Measurements from ENCODE around the gene ZDHHC21.

The ZDHHC21 gene

GRCh38 chr9:14693251-14693861 lies at the start of gene ZDHHC21:
Gene ZDHHC21 (minus strand): TSS chr9:14693432. CDS start chr9:14674340, 19,092 bp downstream.
- no peak for TF ChIP-seq CTCF (IDR thresholded peaks at IDR 0.05; ENCODE audit: insufficient read depth, missing control alignments)
- FAIRE-seq (no peak), DNase-seq (ENCODE audit: insufficient read length, low spot score) (no peak)

GRCh38 chr9:14741369-14741768 lies 48.1 kb upstream of the ZDHHC21 start:
- DNase-seq (ENCODE audit: insufficient read length, low spot score): no peak

GRCh38 chr9:14733133-14733532 lies 39.9 kb upstream of the ZDHHC21 start:
- DNase-seq (ENCODE audit: insufficient read length, low spot score): no peak
- TF ChIP-seq CTCF (IDR thresholded peaks at IDR 0.05; ENCODE audit: insufficient read depth, missing control alignments): no peak
- FAIRE-seq: no peak

More at GRCh38 chr9:14741369-14741768, 48.1 kb upstream of the ZDHHC21 start:
- TF ChIP-seq CTCF (IDR thresholded peaks at IDR 0.05; ENCODE audit: insufficient read depth, missing control alignments): no peak
- FAIRE-seq: no peak

GRCh38 chr9:14731294-14731981 lies 38.2 kb upstream of the ZDHHC21 start:
- DNase-seq (ENCODE audit: insufficient read length, low spot score) (no peak), FAIRE-seq (no peak)
- no peak for TF ChIP-seq CTCF (IDR thresholded peaks at IDR 0.05; ENCODE audit: insufficient read depth, missing control alignments)

- DNase-seq (ENCODE audit: insufficient read length, low spot score) (no peak), FAIRE-seq (no peak)
- TF ChIP-seq CTCF (IDR thresholded peaks at IDR 0.05; ENCODE audit: insufficient read depth, missing control alignments): no peak
Observed at GRCh38 chr9:14730461-14730898, 37.2 kb upstream of the ZDHHC21 start.

- DNase-seq (ENCODE audit: insufficient read length, low spot score) (no peak), FAIRE-seq (no peak)
- no peak for TF ChIP-seq CTCF (IDR thresholded peaks at IDR 0.05; ENCODE audit: insufficient read depth, missing control alignments)
Observed at GRCh38 chr9:14723301-14723700, 30.1 kb upstream of the ZDHHC21 start.

Data from D721Med (cell line).